Measurements from ENCODE around the gene ALOXE3.
A peak's percentile ranks its signal among the peaks of the same experiment; 100 is the strongest.

ALOXE3 gene

GRCh38 chr17:8117980-8118768 is at the start of gene ALOXE3:
Gene ALOXE3 (minus strand): TSS chr17:8118514. CDS start chr17:8117990, 524 bp downstream.
- DNase-seq, result no peak

GRCh38 chr17:8167526-8167925 is 49.2 kb upstream of the ALOXE3 start:
- DNase-seq, result no peak

GRCh38 chr17:8166731-8167130 is 48.4 kb upstream of the ALOXE3 start:
- no peak for DNase-seq

- DNase-seq, result no peak
Measured at GRCh38 chr17:8164815-8165131, 46.5 kb upstream of the ALOXE3 start.

- peak; percentile 60 for DNase-seq
Measured at GRCh38 chr17:8163978-8164814, 45.9 kb upstream of the ALOXE3 start.

- no peak for DNase-seq
Measured at GRCh38 chr17:8162997-8163977, 45.0 kb upstream of the ALOXE3 start.

GRCh38 chr17:8162233-8162996 is 44.1 kb upstream of the ALOXE3 start, which contains the start of gene VAMP2:
Gene VAMP2 (minus strand): TSS chr17:8162948. CDS start chr17:8162879, 69 bp downstream.
- peak; percentile 80 for DNase-seq

- DNase-seq, result no peak
Measured at GRCh38 chr17:8161289-8162232, 43.2 kb upstream of the ALOXE3 start.

- DNase-seq, result no peak
Measured at GRCh38 chr17:8160741-8161221, 42.5 kb upstream of the ALOXE3 start.

GRCh38 chr17:8160224-8160577 is 41.9 kb upstream of the ALOXE3 start:
- DNase-seq, result no peak

GRCh38 chr17:8159459-8160223 is 41.3 kb upstream of the ALOXE3 start:
- DNase-seq, result no peak

GRCh38 chr17:8159032-8159400 is 40.7 kb upstream of the ALOXE3 start:
- no peak for DNase-seq

- peak; percentile 85 for DNase-seq
Measured at GRCh38 chr17:8158267-8159031, 40.1 kb upstream of the ALOXE3 start.

- DNase-seq, result peak; percentile 99
Measured at GRCh38 chr17:8156246-8156992, 38.1 kb upstream of the ALOXE3 start.

- DNase-seq, result no peak
Measured at GRCh38 chr17:8155996-8156245, 37.6 kb upstream of the ALOXE3 start.

- no peak for DNase-seq
Measured at GRCh38 chr17:8155231-8155995, 37.1 kb upstream of the ALOXE3 start.

- no peak for DNase-seq
Measured at GRCh38 chr17:8154608-8155155, 36.4 kb upstream of the ALOXE3 start.
